ENCODE data around the gene SKIDA1.

Gene SKIDA1

GRCh38 chr10:21501731-21502347 lies 23.6 kb downstream of the SKIDA1 start:
- no peak for DNase-seq (ENCODE audit: low spot score)

GRCh38 chr10:21501091-21501490 lies 24.4 kb downstream of the SKIDA1 start:
- no peak for DNase-seq (ENCODE audit: low spot score)

GRCh38 chr10:21500578-21500910 lies 24.9 kb downstream of the SKIDA1 start:
- DNase-seq (ENCODE audit: low spot score): no peak

GRCh38 chr10:21499701-21500577 lies 25.5 kb downstream of the SKIDA1 start:
- no peak for DNase-seq (ENCODE audit: low spot score)

GRCh38 chr10:21498986-21499385 lies 26.5 kb downstream of the SKIDA1 start:
- DNase-seq (ENCODE audit: low spot score): no peak

- no peak for DNase-seq (ENCODE audit: low spot score)
Observed at GRCh38 chr10:21498377-21498776, 27.1 kb downstream of the SKIDA1 start.

GRCh38 chr10:21497177-21497807 lies 28.2 kb downstream of the SKIDA1 start:
- peak; percentile 74 for DNase-seq (ENCODE audit: low spot score)

GRCh38 chr10:21496343-21497176 lies 28.9 kb downstream of the SKIDA1 start:
- DNase-seq (ENCODE audit: low spot score): peak; percentile 74

GRCh38 chr10:21495752-21496342 lies 29.6 kb downstream of the SKIDA1 start:
- peak; percentile 87 for DNase-seq (ENCODE audit: low spot score)

GRCh38 chr10:21495002-21495751 lies 30.3 kb downstream of the SKIDA1 start:
- DNase-seq (ENCODE audit: low spot score): no peak

- DNase-seq (ENCODE audit: low spot score): no peak
Observed at GRCh38 chr10:21494191-21495001, 31.1 kb downstream of the SKIDA1 start.

GRCh38 chr10:21493784-21494183 lies 31.7 kb downstream of the SKIDA1 start:
- no peak for DNase-seq (ENCODE audit: low spot score)

- no peak for DNase-seq (ENCODE audit: low spot score)
Observed at GRCh38 chr10:21492421-21492820, 33.1 kb downstream of the SKIDA1 start.

- no peak for DNase-seq (ENCODE audit: low spot score)
Observed at GRCh38 chr10:21490711-21491105, 34.8 kb downstream of the SKIDA1 start.

GRCh38 chr10:21490028-21490710 lies 35.3 kb downstream of the SKIDA1 start:
- no peak for DNase-seq (ENCODE audit: low spot score)

GRCh38 chr10:21488957-21489446 lies 36.5 kb downstream of the SKIDA1 start:
- DNase-seq (ENCODE audit: low spot score): no peak

GRCh38 chr10:21488246-21488956 lies 37.1 kb downstream of the SKIDA1 start:
- no peak for DNase-seq (ENCODE audit: low spot score)

GRCh38 chr10:21487416-21488180 lies 37.9 kb downstream of the SKIDA1 start:
- DNase-seq (ENCODE audit: low spot score): no peak

Measured in putamen (tissue), 1 donor.